Measurements from ENCODE around the gene ABO. TPM values are rescaled to one million over a fixed set of nuclear protein-coding genes. Genes with fewer than 3 reads are reported as not detected.
"Not testable (repeated sequence)": the region's sequence is repeated elsewhere in the genome, so short reads cannot be mapped to it uniquely, and the experiment has no call there.

ABO gene
- total RNA-seq, 1 experiment from 2014 or later, result 0.37 TPM

- no peak overlapping the region for H3K56ac ChIP-seq (ENCODE audit: insufficient read length, low read depth, low read length)
These were observed 44.9 kb downstream of the ABO start for GRCh38 chr9:133230093-133230492.

GRCh38 chr9:133228474-133229193 is 46.4 kb downstream of the ABO start:
- not testable (repeated sequence) for H4K5ac ChIP-seq (ENCODE audit: insufficient read length, low read depth, low read length); H2BK20ac ChIP-seq (ENCODE audit: low read depth, low read length, poor library complexity, severe bottlenecking); H2BK5ac ChIP-seq (ENCODE audit: insufficient read length, low read length); H3K79me2 ChIP-seq (ENCODE audit: insufficient read depth, low read length); DNase-seq; H2BK12ac ChIP-seq (ENCODE audit: insufficient read length, low read depth, low read length); H2AFZ ChIP-seq (ENCODE audit: low read length); H3K23ac ChIP-seq (ENCODE audit: insufficient read length, low read depth, low read length); H3K14ac ChIP-seq (ENCODE audit: insufficient read depth, low read length); H3K4me1 Mint-ChIP-seq; H3K4me2 ChIP-seq (ENCODE audit: insufficient read depth, insufficient read length, low read length); H2BK15ac ChIP-seq (ENCODE audit: low read depth, low read length); H3K23me2 ChIP-seq (ENCODE audit: insufficient read length, low read depth, low read length, poor library complexity, severe bottlenecking); H3K27ac ChIP-seq (ENCODE audit: insufficient read length, low read depth, low read length); H4K20me1 ChIP-seq (ENCODE audit: control insufficient read depth, insufficient read depth, insufficient read length); H3K27me3 ChIP-seq (ENCODE audit: insufficient read depth, low read length); H3K27ac Mint-ChIP-seq; H3T11ph ChIP-seq (ENCODE audit: low read length); H2AK5ac ChIP-seq (ENCODE audit: insufficient read length, low read length); H3K36me3 Mint-ChIP-seq (ENCODE audit: insufficient read depth in 1 of 3, low read depth in 3 of 3); H3K9me3 ChIP-seq (ENCODE audit: control insufficient read depth, low read depth, low read length); H2BK120ac ChIP-seq (ENCODE audit: low read depth, low read length, poor library complexity, severe bottlenecking); H3K56ac ChIP-seq (ENCODE audit: insufficient read length, low read depth, low read length); H3K79me1 ChIP-seq (ENCODE audit: insufficient read depth, low read depth, low read length, poor library complexity, severe bottlenecking); H4K8ac ChIP-seq (replicated peaks; ENCODE audit: insufficient read length, low read depth, low read length); H3K4me3 Mint-ChIP-seq; H3K9me3 Mint-ChIP-seq; H3K4ac ChIP-seq (ENCODE audit: low read depth, low read length); H3K18ac ChIP-seq (ENCODE audit: insufficient read length, low read depth, low read length); H4K91ac ChIP-seq (ENCODE audit: insufficient read length, low read depth, low read length); H3K4me1 ChIP-seq (ENCODE audit: insufficient read depth, low read length); H3K9ac ChIP-seq (ENCODE audit: extremely low read depth, insufficient read length, low read length)
- peaks cover 58% of the 10 kb centered on the region for H3K27me3 Mint-ChIP-seq (ENCODE audit: low read depth)
- WGBS (ENCODE audit: extremely low coverage, insufficient read length, low lambda C conversion rate), result no CpG with 5 or more reads among the region's 22 CpGs

More at GRCh38 chr9:133230093-133230492, 44.9 kb downstream of the ABO start:
- H3K36me3 Mint-ChIP-seq (ENCODE audit: insufficient read depth in 1 of 3, low read depth in 3 of 3), result no peaks in the 10 kb centered on the region; a peak in 1 of 7 replicates
- H3K9me3 Mint-ChIP-seq, result peaks cover 5 to 8% of the 10 kb centered on the region in 2 experiments; a peak in 4 of 5 replicates
- Histone ChIP-seq H3T11ph (ENCODE audit: low read length) (no peak overlapping the region), H2AK5ac (ENCODE audit: insufficient read length, low read length) (no peak overlapping the region), H3K27me3 (ENCODE audit: insufficient read depth, low read length) (no peaks in the 10 kb centered on the region), H3K4me1 (ENCODE audit: insufficient read depth, low read length) (no peaks in the 10 kb centered on the region), H3K79me1 (ENCODE audit: insufficient read depth, low read depth, low read length, poor library complexity, severe bottlenecking) (no peaks in the 10 kb centered on the region), H2BK12ac (ENCODE audit: insufficient read length, low read depth, low read length) (no peak overlapping the region), H3K4ac (ENCODE audit: low read depth, low read length) (no peak overlapping the region), H2BK5ac (ENCODE audit: insufficient read length, low read length) (no peak overlapping the region), H2BK15ac (ENCODE audit: low read depth, low read length) (no peak overlapping the region), H4K20me1 (ENCODE audit: control insufficient read depth, insufficient read depth, insufficient read length) (no peaks in the 10 kb centered on the region), H3K18ac (ENCODE audit: insufficient read length, low read depth, low read length) (no peak overlapping the region), H3K4me2 (ENCODE audit: insufficient read depth, insufficient read length, low read length) (no peak overlapping the region), H3K79me2 (ENCODE audit: insufficient read depth, low read length) (no peaks in the 10 kb centered on the region), H4K91ac (ENCODE audit: insufficient read length, low read depth, low read length) (no peak overlapping the region), H3K9me3 (ENCODE audit: control insufficient read depth, low read depth, low read length) (no peaks in the 10 kb centered on the region), H2BK120ac (ENCODE audit: low read depth, low read length, poor library complexity, severe bottlenecking) (no peak overlapping the region), H4K8ac (replicated peaks; ENCODE audit: insufficient read length, low read depth, low read length) (no peak overlapping the region), H3K23me2 (ENCODE audit: insufficient read length, low read depth, low read length, poor library complexity, severe bottlenecking) (no peaks in the 10 kb centered on the region), H3K14ac (ENCODE audit: insufficient read depth, low read length) (no peak overlapping the region), H3K27ac (ENCODE audit: insufficient read length, low read depth, low read length) (no peak overlapping the region), H2AFZ (ENCODE audit: low read length) (no peak overlapping the region), H4K5ac (ENCODE audit: insufficient read length, low read depth, low read length) (no peak overlapping the region), H3K23ac (ENCODE audit: insufficient read length, low read depth, low read length) (no peak overlapping the region), H3K9ac (ENCODE audit: extremely low read depth, insufficient read length, low read length) (no peak overlapping the region), H2BK20ac (ENCODE audit: low read depth, low read length, poor library complexity, severe bottlenecking) (no peak overlapping the region)
- no peaks in the 10 kb centered on the region for H3K4me1 Mint-ChIP-seq
- no CpG with 5 or more reads among the region's 5 CpGs for WGBS (ENCODE audit: extremely low coverage, insufficient read length, low lambda C conversion rate)
- no peak for DNase-seq
- peaks cover 55% of the 10 kb centered on the region for H3K27me3 Mint-ChIP-seq (ENCODE audit: low read depth)
- H3K27ac Mint-ChIP-seq, result no peak overlapping the region
- no peak overlapping the region for H3K4me3 Mint-ChIP-seq
- TF ChIP-seq CTCF (conservative IDR thresholded peaks at IDR 0.05), result no peak

Measured in H9 (cell line).